Measurements from ENCODE around the gene UBA6.

The UBA6 gene

DNA sequence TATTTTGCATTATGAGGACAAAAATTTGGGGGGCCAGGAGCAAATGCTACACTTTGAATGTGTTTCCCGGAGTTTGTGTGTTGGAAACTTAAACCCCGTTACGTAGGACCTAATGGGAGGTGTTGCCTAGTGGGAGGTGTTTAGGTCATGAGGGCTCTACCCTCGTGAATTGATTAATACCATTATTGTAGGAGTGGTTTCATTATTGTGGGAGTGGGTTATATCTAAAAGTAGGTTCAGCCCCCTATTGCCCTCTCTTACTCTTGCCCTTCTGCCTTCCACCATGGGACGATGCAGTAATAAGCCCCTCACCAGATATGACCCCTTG is 15.5 kb downstream of the UBA6 start:
- DNase-seq (ENCODE audit: low spot score) = no peak
- TF ChIP-seq, protein P1, sequence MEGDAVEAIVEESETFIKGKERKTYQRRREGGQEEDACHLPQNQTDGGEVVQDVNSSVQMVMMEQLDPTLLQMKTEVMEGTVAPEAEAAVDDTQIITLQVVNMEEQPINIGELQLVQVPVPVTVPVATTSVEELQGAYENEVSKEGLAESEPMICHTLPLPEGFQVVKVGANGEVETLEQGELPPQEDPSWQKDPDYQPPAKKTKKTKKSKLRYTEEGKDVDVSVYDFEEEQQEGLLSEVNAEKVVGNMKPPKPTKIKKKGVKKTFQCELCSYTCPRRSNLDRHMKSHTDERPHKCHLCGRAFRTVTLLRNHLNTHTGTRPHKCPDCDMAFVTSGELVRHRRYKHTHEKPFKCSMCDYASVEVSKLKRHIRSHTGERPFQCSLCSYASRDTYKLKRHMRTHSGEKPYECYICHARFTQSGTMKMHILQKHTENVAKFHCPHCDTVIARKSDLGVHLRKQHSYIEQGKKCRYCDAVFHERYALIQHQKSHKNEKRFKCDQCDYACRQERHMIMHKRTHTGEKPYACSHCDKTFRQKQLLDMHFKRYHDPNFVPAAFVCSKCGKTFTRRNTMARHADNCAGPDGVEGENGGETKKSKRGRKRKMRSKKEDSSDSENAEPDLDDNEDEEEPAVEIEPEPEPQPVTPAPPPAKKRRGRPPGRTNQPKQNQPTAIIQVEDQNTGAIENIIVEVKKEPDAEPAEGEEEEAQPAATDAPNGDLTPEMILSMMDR (IDR thresholded peaks at IDR 0.05; ENCODE audit: extremely low read depth, missing control alignments) = no peak

DNA sequence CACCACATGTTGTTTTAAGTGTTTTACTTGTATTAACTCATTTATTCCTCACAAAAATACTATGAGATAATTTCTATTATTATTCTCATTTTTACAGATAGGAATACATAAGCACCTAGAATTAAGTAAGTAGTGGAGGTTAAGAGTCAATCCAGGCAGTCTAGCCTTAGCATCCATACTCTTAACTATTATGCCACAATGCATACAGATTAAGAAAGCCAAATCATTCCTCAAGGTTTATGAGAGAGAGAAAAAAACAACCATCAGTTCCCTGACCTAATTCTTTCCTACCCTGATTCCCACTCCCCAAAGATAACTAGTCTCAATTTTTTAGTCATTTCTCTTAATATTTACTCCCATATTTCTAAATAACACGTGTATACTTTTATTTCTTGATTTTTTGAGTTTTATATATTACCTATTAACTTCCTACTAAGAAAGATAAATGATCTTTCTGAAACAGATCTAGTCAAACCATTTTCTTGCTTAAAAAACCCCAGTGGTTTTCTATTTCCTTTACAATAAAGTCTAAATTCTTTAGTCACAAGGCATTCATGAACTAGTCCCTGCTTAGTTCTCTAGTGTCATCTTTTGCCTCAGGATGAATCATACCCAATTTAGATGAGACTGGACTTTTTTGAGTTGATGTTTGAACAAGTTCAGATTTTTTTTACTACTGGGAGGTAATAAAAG is 16.0 kb downstream of the UBA6 start:
- no peak for DNase-seq (ENCODE audit: low spot score)
- TF ChIP-seq, protein P1 (IDR thresholded peaks at IDR 0.05; ENCODE audit: extremely low read depth, missing control alignments) = no peak

DNA sequence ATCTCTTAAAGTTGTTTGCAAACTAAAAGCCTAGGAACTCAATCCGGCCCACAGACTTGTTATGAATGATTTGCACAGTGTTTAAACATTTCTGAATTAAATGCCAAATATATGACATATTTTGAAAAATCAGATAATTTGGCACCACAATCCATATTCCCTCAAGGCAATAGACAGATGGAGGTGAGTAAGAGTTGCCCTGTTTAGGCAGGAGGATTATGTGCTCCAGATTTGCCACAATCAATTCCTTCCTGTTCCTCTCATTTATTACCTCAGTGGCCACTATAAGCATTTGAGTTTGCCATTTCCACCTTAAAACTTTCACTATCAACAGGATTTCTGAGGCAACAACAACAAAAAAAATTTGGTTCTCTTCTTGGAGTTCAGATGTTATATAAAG is 18.7 kb downstream of the UBA6 start:
- TF ChIP-seq, protein P1 (IDR thresholded peaks at IDR 0.05; ENCODE audit: extremely low read depth, missing control alignments) = no peak
- no peak for DNase-seq (ENCODE audit: low spot score)

DNA sequence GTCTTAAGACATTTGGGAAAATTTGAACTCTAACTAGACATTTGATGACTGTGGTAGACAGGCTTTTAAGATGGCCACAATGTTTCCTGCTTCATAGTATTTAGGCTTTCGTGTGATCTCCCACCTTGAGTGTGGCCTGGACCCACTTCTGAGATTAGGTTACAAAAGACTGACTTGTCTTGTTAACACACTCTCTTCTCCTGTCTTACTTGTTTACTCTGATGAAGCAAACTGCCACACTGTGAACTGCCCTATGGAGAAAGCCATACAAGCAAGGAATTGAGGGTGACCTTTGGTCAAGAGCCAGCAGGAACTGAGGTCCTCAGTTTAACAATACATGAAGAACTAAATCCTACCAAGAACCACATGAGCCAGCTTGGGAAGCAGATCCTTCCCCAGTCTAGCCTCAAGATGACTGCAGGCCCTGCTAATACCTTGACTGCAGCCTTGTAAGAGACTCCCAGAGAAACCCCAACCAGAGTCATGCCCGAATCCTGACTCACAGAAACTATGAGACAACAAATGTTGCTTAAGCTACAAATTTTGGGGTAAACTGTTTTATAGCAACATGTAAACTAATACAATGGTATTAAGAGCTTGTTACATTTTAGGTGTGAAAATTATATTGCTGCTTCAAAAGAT is 20.3 kb downstream of the UBA6 start:
- TF ChIP-seq, protein P1 (IDR thresholded peaks at IDR 0.05; ENCODE audit: extremely low read depth, missing control alignments) = no peak
- DNase-seq (ENCODE audit: low spot score) = no peak

DNA sequence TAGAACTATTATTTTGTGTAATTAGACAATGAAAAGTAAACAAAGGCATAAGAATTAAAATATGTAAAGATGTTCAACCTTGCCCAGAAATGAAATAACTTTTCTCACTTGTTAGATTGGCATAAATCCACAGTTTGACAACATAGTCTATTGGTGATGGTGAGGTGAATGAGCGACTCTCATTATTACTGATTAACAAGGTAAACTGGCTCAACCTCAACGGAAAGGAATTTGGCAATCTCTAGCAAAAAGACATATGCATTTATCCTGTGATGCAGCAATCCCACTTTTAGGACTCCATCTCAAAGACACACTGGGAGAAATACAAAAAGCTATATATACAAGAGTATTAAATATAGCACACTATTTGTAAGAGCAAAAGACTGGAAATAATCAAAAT is 22.3 kb downstream of the UBA6 start:
- DNase-seq (ENCODE audit: low spot score) = no peak
- TF ChIP-seq, protein P1 (IDR thresholded peaks at IDR 0.05; ENCODE audit: extremely low read depth, missing control alignments) = no peak

DNA sequence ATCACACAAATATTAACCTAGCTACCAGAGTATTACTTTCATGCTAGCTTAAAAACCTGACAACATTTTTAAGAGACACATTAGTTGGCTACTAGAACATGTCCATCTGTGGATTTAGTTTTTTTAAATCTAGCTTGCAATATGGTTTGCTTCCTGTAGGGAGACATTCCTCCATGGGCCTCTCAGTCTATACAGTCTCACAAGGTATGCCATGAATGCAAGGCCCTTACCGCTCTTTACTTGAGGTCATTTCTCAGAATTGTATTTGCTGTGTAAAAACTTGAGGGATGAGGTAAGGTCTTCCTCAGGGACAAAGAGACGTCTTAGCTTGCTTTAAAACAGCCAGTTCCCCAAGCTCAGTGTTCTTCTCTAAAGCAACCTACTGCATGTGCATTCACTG is 26.9 kb downstream of the UBA6 start:
- TF ChIP-seq, protein P1 (IDR thresholded peaks at IDR 0.05; ENCODE audit: extremely low read depth, missing control alignments) = no peak
- DNase-seq (ENCODE audit: low spot score) = no peak

DNA sequence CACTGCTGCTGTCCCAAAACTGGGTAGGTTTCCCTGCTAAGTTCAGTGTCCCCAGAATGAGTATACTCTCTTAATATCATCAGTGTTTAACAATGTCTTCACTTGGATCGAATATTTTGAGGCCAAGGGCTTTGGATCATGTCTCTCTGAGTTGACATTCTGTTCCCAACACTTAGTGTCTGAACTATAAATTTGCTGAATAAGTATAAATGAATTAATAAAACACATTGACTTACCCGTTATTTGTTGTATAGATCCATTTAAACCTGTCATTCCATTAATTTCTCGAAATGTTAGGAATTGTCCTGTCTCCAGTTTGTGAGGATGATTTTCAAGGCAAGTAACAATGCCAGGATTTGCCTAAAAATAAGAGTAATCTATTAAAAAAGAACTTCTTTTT is 32.6 kb downstream of the UBA6 start:
- TF ChIP-seq, protein P1 (IDR thresholded peaks at IDR 0.05; ENCODE audit: extremely low read depth, missing control alignments) = no peak
- no peak for DNase-seq (ENCODE audit: low spot score)

Data from GM20000 (cell line).